PC-3 (cell line): Measurements from ENCODE around the gene GABRD. TPM values are rescaled to one million over a fixed set of nuclear protein-coding genes. Genes with fewer than 3 reads are reported as not detected.

Experiments
- ATAC-seq: fragments of 200-7000 bp; cut with Tn5 transposase; 2 replicates; pipeline ENCODE4 v1.9.1; 2020; ENCODE audit warnings: mild to moderate bottlenecking, moderate library complexity
- BruUV-seq: library from RNA; stranded (reverse); fragments of 400-500 nt; replicated peaks from 2 replicates; lab custom pipeline; 2021; lab: Mats Ljungman, UMichigan
- CTCF ChIA-PET: fragments of 300-600 bp; sonication (Branson Sonifier 250); formaldehyde crosslinking; loops from one replicate; lab custom pipeline; 2022; ENCODE audit warnings: antibody characterized with exemption; lab: Charles Lee
- POLR2A ChIA-PET: fragments of 300-600 bp; sonication (Branson Sonifier 250); formaldehyde crosslinking; loops from one replicate; lab custom pipeline; 2022; ENCODE audit warnings: antibody characterized with exemption; ENCODE audit not compliant: unreplicated experiment; lab: Charles Lee
- DNase-seq: peaks from one replicate; pipeline ENCODE4 v3.0.0-alpha.2; 2015
- H2AFZ ChIP-seq: fragments of 300-600 bp; sonication (generic); 2 replicates; pipeline ENCODE4 v1.6.0; 2016; ENCODE audit warnings: antibody characterized with exemption, low read length
- H3F3A ChIP-seq: fragments of 300-600 bp; sonication (generic); one replicate; pipeline ENCODE4 v1.6.0; 2017; ENCODE audit warnings: antibody characterized with exemption, low read length, control low read depth, mild to moderate bottlenecking; ENCODE audit not compliant: unreplicated experiment
- H3K27ac ChIP-seq: fragments of 300-600 bp; sonication (generic); 2 replicates; pipeline ENCODE4 v1.5.1; 2016; ENCODE audit warnings: mild to moderate bottlenecking, low read length
- H3K27me3 ChIP-seq: fragments of 300-600 bp; sonication (generic); 2 replicates; pipeline ENCODE4 v1.6.1; 2016; ENCODE audit warnings: low read length, mixed read lengths
- H3K36me3 ChIP-seq: fragments of 300-600 bp; sonication (generic); 2 replicates; pipeline ENCODE4 v1.6.1; 2016; ENCODE audit warnings: low read depth, mixed run types, low read length, mixed read lengths
- H3K4me1 ChIP-seq: fragments of 300-600 bp; sonication (generic); 2 replicates; pipeline ENCODE4 v1.5.1; 2016; ENCODE audit warnings: low read length; ENCODE audit not compliant: insufficient read depth
- H3K4me2 ChIP-seq: fragments of 300-600 bp; sonication (generic); 2 replicates; pipeline ENCODE4 v1.6.0; 2016; ENCODE audit warnings: low read length
- H3K4me3 ChIP-seq: fragments of 300-600 bp; sonication (generic); 2 replicates; pipeline ENCODE4 v1.5.1; 2016; ENCODE audit warnings: mild to moderate bottlenecking, low read length, mixed read lengths
- H3K79me2 ChIP-seq: fragments of 300-600 bp; sonication (generic); 2 replicates; pipeline ENCODE4 v1.6.1; 2017; ENCODE audit warnings: low read length, mixed read lengths
- H3K9ac ChIP-seq: fragments of 300-600 bp; sonication (generic); 2 replicates; pipeline ENCODE4 v1.6.0; 2016; ENCODE audit warnings: mild to moderate bottlenecking, low read length
- H3K9me2 ChIP-seq: fragments of 300-600 bp; sonication (generic); replicated peaks from 2 replicates; pipeline ENCODE4 v1.6.1; 2016; ENCODE audit warnings: mixed run types, low read length, mixed read lengths
- H3K9me3 ChIP-seq: fragments of 300-600 bp; sonication (generic); 2 replicates; pipeline ENCODE4 v1.6.1; 2016; ENCODE audit warnings: low read length, mixed read lengths
- H4K20me1 ChIP-seq: fragments of 300-600 bp; sonication (generic); 2 replicates; pipeline ENCODE4 v1.6.1; 2016; ENCODE audit warnings: low read length, mixed read lengths
- CTCF ChIP-seq: fragments of 300-600 bp; sonication (generic); conservative IDR thresholded peaks from 2 replicates; pipeline ENCODE4 v1.5.1; 2017; ENCODE audit warnings: antibody characterized with exemption, low read depth, mild to moderate bottlenecking, low read length
- EZH2 ChIP-seq: fragments of 300-600 bp; sonication (generic); IDR thresholded peaks from one replicate; pipeline ENCODE4 v1.6.1; 2017; ENCODE audit warnings: antibody characterized with exemption, mild to moderate bottlenecking, low read length; ENCODE audit not compliant: unreplicated experiment
- EZH2phosphoT487 ChIP-seq: fragments of 300-600 bp; sonication (generic); IDR thresholded peaks from 2 replicates; pipeline ENCODE4 v1.6.1; 2018; ENCODE audit warnings: mild to moderate bottlenecking, antibody characterized with exemption, low read length, borderline replicate concordance
- intact Hi-C: fragments of 100-400 bp; cut with micrococcal nuclease; formaldehyde crosslinking; loops from 2 replicates; pipeline ENCODE4 v1.9.0; 2023
- total RNA-seq: library from RNA; depleted of rRNA; stranded (reverse); fragments of >200 nt; gene quantifications from 2 replicates; pipeline ENCODE4 v1.2.3, GENCODE V29; 2014

The GABRD gene
- total RNA-seq, 1 experiment from 2014 or later = not detected

DNA sequence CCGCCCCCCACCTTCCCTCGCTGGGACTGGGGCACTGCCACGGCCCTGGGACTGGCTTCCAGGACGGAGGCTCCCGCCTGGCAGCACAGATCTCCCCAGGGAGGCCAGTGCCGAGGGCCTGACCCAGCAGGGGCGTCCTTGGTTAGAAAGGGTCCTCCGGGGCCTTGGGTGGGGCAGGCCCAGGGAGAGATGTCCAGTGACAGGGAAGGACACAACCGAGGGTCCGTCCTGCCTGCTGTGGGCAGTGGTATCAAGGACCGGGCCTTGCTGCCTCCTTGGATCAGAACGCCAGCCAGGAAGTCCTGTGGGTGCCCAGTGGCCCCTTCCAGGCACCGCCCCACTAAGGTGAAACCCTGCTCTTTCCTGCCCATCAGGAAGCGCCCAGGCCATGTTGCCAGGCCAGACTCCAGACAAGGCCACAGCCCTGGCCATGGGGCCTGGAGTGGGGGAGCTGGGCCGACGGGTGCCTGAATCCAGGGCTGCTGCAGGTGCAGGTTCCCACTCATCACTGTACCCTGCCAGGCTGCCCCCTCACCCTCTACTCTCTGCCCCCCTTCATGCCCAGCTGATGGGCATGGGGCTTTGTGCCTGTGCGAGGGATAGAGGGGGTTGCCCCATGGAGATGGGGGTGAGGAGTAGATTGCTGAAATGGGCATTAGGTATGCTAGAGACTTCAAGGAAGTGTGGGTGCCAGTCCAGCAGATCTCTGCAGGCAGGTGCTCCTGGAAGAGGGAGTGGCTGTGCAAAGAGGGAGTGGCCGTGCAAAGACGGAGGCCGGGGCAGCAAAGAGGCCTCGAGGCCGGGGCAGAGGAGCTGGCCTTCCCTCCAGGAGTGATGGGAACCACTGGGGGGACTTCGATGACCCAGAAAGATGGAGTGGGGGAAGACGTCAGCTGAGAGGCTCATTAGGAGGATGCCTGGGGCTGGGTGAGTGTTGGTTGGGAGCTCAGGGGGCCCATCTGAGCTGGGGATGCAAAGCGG, 28.9 kb downstream of the GABRD start:
- POLR2A ChIA-PET = no interaction called here
- Histone ChIP-seq H3K4me3 (no peak overlapping the region), H3K36me3 (no peaks in the 10 kb centered on the region), H3K79me2 (peaks cover 24% of the 10 kb centered on the region), H3K4me2 (no peak overlapping the region), H3K27ac (no peak overlapping the region), H3K9ac (no peak overlapping the region), H3K27me3 (no peaks in the 10 kb centered on the region), H4K20me1 (no peaks in the 10 kb centered on the region), H2AFZ (no peak overlapping the region), H3F3A (no peaks in the 10 kb centered on the region), H3K9me2 (no peaks in the 10 kb centered on the region), H3K9me3 (no peaks in the 10 kb centered on the region), H3K4me1 (peaks cover 25% of the 10 kb centered on the region)
- CTCF ChIA-PET = no interaction called here
- DNase-seq = no peak
- no TSS peak for BruUV-seq
- TF ChIP-seq CTCF = no peak
- TF ChIP-seq EZH2 = no peak
- TF ChIP-seq EZH2phosphoT487 = no peak
- ATAC-seq = no peak
- intact Hi-C loops = loop anchor here (2.0 kb wide), 1 partner anchor 103 kb away; no protein-coding TSS in a partner anchor

DNA sequence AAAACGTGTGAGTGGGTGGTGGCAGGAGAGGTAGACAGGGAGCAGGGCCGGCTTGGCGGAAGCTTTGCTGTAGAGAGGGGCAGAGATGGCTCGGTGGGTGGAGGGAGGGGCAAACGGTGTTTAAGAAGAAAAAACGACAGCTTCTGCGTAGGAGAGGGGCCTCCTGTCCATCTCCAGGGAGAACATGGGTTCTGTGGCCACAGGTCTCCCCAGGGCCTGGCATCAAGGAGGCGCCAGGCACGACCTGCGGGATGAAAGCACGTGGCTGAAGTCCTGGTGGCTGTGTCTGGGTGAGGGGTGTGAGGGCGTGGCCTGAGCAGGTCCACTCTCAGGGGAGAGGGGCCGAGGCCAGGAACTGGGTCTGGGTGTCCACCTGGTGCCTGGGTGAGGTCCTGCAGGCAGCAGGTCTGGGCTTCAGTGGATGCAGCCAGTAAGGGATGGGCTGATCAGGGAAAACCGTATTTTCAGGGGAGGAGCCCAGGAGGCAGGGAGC, 30.1 kb downstream of the GABRD start:
- TF ChIP-seq CTCF (peak; percentile 70), EZH2phosphoT487 (no peak), EZH2 (no peak)
- Histone ChIP-seq H3K27ac (peak overlapping the region; percentile 27; the same call in 1 of the 2 replicates), H3K9me3 (no peaks in the 10 kb centered on the region), H3K4me3 (peak overlapping the region; percentile 98), H3F3A (no peaks in the 10 kb centered on the region), H4K20me1 (no peaks in the 10 kb centered on the region), H3K4me1 (peaks cover 23% of the 10 kb centered on the region), H3K79me2 (peaks cover 37% of the 10 kb centered on the region), H3K36me3 (no peaks in the 10 kb centered on the region), H2AFZ (peak overlapping the region; percentile 100), H3K4me2 (peak overlapping the region; percentile 100), H3K27me3 (no peaks in the 10 kb centered on the region), H3K9ac (peak overlapping the region; percentile 86), H3K9me2 (no peaks in the 10 kb centered on the region)
- CTCF ChIA-PET = interaction anchor here (1.0 kb wide), 1 partner anchor 84 kb away, joined by 5 read pairs; no protein-coding TSS in a partner anchor
- intact Hi-C loops = no loop called here
- DNase-seq (peak; percentile 73), ATAC-seq (peak; percentile 53)
- no TSS peak for BruUV-seq
- POLR2A ChIA-PET = no interaction called here
